C4-2B (cell line): ENCODE measurements around the gene CTAGE1.

ENCODE experiments used
- H3K27ac ChIP-seq: fragments of 450-650 bp; 2 replicates; pipeline ENCODE4 v1.5.1; 2017
- CTCF ChIP-seq: fragments of 450-650 bp; conservative IDR thresholded peaks from 2 replicates; pipeline ENCODE4 v1.5.1; 2017; ENCODE audit warnings: mild to moderate bottlenecking
- ZFX ChIP-seq: fragments of 450-650 bp; IDR thresholded peaks from 2 replicates; pipeline ENCODE4 v1.6.1; 2017

Gene CTAGE1

GRCh38 chr18:22363867-22364463 is 53.8 kb downstream of the CTAGE1 start:
- TF ChIP-seq ZFX (no peak), CTCF (peak; percentile 16; the same call in 1 of the 2 replicates)
- H3K27ac ChIP-seq, result no peak overlapping the region
